PC-3 (cell line): ENCODE results near the gene RBM14.

Experiments
- EZH2 ChIP-seq: fragments of 300-600 bp; sonication (generic); IDR thresholded peaks from one replicate; pipeline ENCODE4 v1.6.1; 2017; ENCODE audit warnings: antibody characterized with exemption, mild to moderate bottlenecking, low read length; ENCODE audit not compliant: unreplicated experiment
- EZH2phosphoT487 ChIP-seq: fragments of 300-600 bp; sonication (generic); IDR thresholded peaks from 2 replicates; pipeline ENCODE4 v1.6.1; 2018; ENCODE audit warnings: mild to moderate bottlenecking, antibody characterized with exemption, low read length, borderline replicate concordance
- TF ChIP-seq, protein P1 (sequence below): fragments of 300-600 bp; sonication (generic); conservative IDR thresholded peaks from 2 replicates; pipeline ENCODE4 v1.5.1; 2017; ENCODE audit warnings: antibody characterized with exemption, low read depth, mild to moderate bottlenecking, low read length

DNA sequence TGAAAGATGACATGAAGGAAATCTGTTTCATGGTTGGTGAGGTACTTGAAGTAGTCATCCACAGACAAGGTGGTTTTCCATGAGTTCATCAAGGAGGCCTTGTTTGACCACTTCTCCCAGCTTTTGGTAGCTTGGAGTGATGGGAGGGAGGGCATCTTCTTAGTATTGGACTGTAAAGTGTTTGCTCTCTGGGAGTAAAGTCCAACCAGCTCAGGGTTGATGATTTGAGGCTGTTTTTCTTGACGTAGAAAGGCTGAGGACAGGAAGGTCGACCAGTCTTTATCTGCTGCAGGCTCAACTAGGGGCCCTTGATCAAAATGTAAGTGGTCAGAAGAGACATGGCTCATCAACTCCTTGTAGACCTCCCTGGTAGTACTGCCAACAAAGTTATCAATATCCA, 25.3 kb upstream of the RBM14 start:
- TF ChIP-seq, protein P1, sequence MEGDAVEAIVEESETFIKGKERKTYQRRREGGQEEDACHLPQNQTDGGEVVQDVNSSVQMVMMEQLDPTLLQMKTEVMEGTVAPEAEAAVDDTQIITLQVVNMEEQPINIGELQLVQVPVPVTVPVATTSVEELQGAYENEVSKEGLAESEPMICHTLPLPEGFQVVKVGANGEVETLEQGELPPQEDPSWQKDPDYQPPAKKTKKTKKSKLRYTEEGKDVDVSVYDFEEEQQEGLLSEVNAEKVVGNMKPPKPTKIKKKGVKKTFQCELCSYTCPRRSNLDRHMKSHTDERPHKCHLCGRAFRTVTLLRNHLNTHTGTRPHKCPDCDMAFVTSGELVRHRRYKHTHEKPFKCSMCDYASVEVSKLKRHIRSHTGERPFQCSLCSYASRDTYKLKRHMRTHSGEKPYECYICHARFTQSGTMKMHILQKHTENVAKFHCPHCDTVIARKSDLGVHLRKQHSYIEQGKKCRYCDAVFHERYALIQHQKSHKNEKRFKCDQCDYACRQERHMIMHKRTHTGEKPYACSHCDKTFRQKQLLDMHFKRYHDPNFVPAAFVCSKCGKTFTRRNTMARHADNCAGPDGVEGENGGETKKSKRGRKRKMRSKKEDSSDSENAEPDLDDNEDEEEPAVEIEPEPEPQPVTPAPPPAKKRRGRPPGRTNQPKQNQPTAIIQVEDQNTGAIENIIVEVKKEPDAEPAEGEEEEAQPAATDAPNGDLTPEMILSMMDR, result no peak
- TF ChIP-seq EZH2, result no peak
- no peak for TF ChIP-seq EZH2phosphoT487
